Stomach (tissue), 19 donors: ENCODE measurements around the gene RAB17. TPM values are rescaled to one million over a fixed set of nuclear protein-coding genes. Genes with fewer than 3 reads are reported as not detected.

ENCODE experiments used
- DNase-seq, 2 donors: peaks; one replicate each; pipeline versions ENCODE4 v3.0.0 to v3.0.0-alpha.2; 2013 to 2019
- H3K27ac ChIP-seq, 5 donors: fragments of 200-600 bp in 4 of 5; sonication (generic) in 4 of 5; one replicate each; pipeline ENCODE4 v1.5.1; 2013 to 2019; ENCODE audit warnings: mild to moderate bottlenecking in 1 of 5, moderate library complexity in 1 of 5
- H3K27me3 ChIP-seq, 3 donors: fragments of 200-600 bp; sonication (generic); one replicate each; pipeline ENCODE4 v1.5.1; 2017 to 2019; ENCODE audit warnings: mixed run types in 1 of 3
- H3K36me3 ChIP-seq, 4 donors: fragments of 200-600 bp; sonication (generic); 1 replicate in 3 of 4; 2 replicates in 1 of 4; pipeline ENCODE4 v1.5.1; 2016 to 2019
- H3K4me1 ChIP-seq, 4 donors: fragments of 200-600 bp; sonication (generic); one replicate each; pipeline ENCODE4 v1.5.1; 2016 to 2019
- H3K4me3 ChIP-seq, 4 donors: fragments of 200-600 bp; sonication (generic) in 3 of 4; one replicate each; pipeline ENCODE4 v1.5.1; 2016 to 2019; ENCODE audit warnings: mild to moderate bottlenecking in 1 of 4
- H3K9me3 ChIP-seq, 4 donors: fragments of 200-600 bp; sonication (generic); one replicate each; pipeline ENCODE4 v1.5.1; 2016 to 2019
- EP300 ChIP-seq: sonication (generic); formaldehyde crosslinking; IDR thresholded peaks from one replicate; pipeline ENCODE4 v1.6.1; 2017; ENCODE audit warnings: antibody characterized with exemption
- POLR2A ChIP-seq, 4 donors: fragments of 450-650 bp; IDR thresholded peaks; one replicate each; pipeline ENCODE4 v1.6.1; 2016; ENCODE audit warnings: antibody characterized with exemption in 4 of 4, control low read depth in 2 of 4, mild to moderate bottlenecking in 1 of 4, moderate library complexity in 1 of 4
- POLR2AphosphoS5 ChIP-seq, 3 donors: sonication (generic); formaldehyde crosslinking; IDR thresholded peaks; one replicate each; pipeline ENCODE4 v1.6.1; 2016; ENCODE audit warnings: antibody characterized with exemption in 3 of 3
- WGBS, 5 donors: extraction: QIAGEN DNeasy Blood & Tissue Kit in 3 of 5; methylation state at CpG; one replicate each; pipeline versions ENCODE4 v1.1.5 to v1.1.7; 2013 to 2018; 5-methylcytosine and 5-hydroxymethylcytosine counted together
- intact Hi-C: fragments of 100-400 bp; cut with DNase I; formaldehyde crosslinking; loops from one replicate; pipeline ENCODE4 v1.15.1; 2023; ENCODE audit warnings: low total_unique reads
- long read RNA-seq, 10 donors: transcript quantifications; one replicate each; lab custom pipeline, GENCODE V29; 2026
- polyA plus RNA-seq, 3 donors: library from polyadenylated mRNA; stranded (reverse); fragments of 200-250 nt; gene quantifications; one replicate each; pipeline ENCODE4 v1.2.3, GENCODE V29; 2013
- total RNA-seq, 5 donors: library from RNA; depleted of rRNA; stranded (reverse); fragments of >200 nt; gene quantifications; one replicate each; pipeline versions ENCODE4 v1.1.0 to v1.2.3, GENCODE V29; 2014 to 2016
- TF ChIP-seq, protein P1 (sequence below), 7 experiments: fragments of 450-650 bp in 4 of 7; fragments of 200-600 bp in 3 of 7; sonication (generic) in 3 of 7; IDR thresholded peaks; one replicate each; pipeline ENCODE4 v1.5.1; 2016 to 2019; ENCODE audit warnings: antibody characterized with exemption in 7 of 7, control low read depth in 2 of 7, mild to moderate bottlenecking in 1 of 7
- donor health status: healthy with polysubstance abuse.
- donor health status: Bipolar disorder and iron deficiency.
- donor health status: healthy.

The RAB17 gene
- total RNA-seq = 100 to 1,000 TPM in 2 of 5 donors, 10 to 100 TPM in 2, 1 to 10 TPM in 1; 8.8 to 187 (median 25.6) TPM
- 10 to 100 TPM; 38.8 to 83.8 (median 62.9) TPM for polyA plus RNA-seq
- long read RNA-seq, donor 1, partial matches to known transcripts = 0 of 2 reads
- long read RNA-seq, donor 1, other reads (novel, unspliced or antisense) = 0 of 2 reads
- long read RNA-seq, donor 2, partial matches to known transcripts = 7 of 11 reads
- long read RNA-seq, donor 2, other reads (novel, unspliced or antisense) = 0 of 11 reads
- long read RNA-seq, donor 3, partial matches to known transcripts = 0 of 2 reads
- long read RNA-seq, donor 3, other reads (novel, unspliced or antisense) = 0 of 2 reads
- long read RNA-seq, donor 4, partial matches to known transcripts = 0 of 1 reads
- long read RNA-seq, donor 4, other reads (novel, unspliced or antisense) = 0 of 1 reads
- long read RNA-seq, donor 5, partial matches to known transcripts = 0 of 2 reads
- long read RNA-seq, donor 5, other reads (novel, unspliced or antisense) = 0 of 2 reads
- long read RNA-seq, donor 6 = 0 reads
- long read RNA-seq, donor 7, partial matches to known transcripts = 6 of 8 reads
- long read RNA-seq, donor 7, other reads (novel, unspliced or antisense) = 0 of 8 reads
- long read RNA-seq, donor 8, partial matches to known transcripts = 13 of 13 reads
- long read RNA-seq, donor 8, other reads (novel, unspliced or antisense) = 0 of 13 reads
- long read RNA-seq, donor 9, partial matches to known transcripts = 0 of 4 reads
- long read RNA-seq, donor 9, other reads (novel, unspliced or antisense) = 0 of 4 reads
- long read RNA-seq, donor 10, partial matches to known transcripts = 0 of 3 reads
- long read RNA-seq, donor 10, other reads (novel, unspliced or antisense) = 0 of 3 reads

- H3K27ac ChIP-seq = peak within 1 kb of the TSS; percentile 82 to 92 (median 86)
These were observed at the start of gene RAB17 for GRCh38 chr2:237590272-237591140. TSS of gene RAB17 (minus strand) at chr2:237590734. CDS start at chr2:237586154, 4,580 bp downstream.

GRCh38 chr2:237639836-237640220 lies 49.3 kb upstream of the RAB17 start:
- TF ChIP-seq POLR2A (IDR thresholded peaks at IDR 0.05) = no peak
- no peak for TF ChIP-seq POLR2AphosphoS5 (IDR thresholded peaks at IDR 0.05)
- no peak for TF ChIP-seq EP300
- TF ChIP-seq, protein P1, sequence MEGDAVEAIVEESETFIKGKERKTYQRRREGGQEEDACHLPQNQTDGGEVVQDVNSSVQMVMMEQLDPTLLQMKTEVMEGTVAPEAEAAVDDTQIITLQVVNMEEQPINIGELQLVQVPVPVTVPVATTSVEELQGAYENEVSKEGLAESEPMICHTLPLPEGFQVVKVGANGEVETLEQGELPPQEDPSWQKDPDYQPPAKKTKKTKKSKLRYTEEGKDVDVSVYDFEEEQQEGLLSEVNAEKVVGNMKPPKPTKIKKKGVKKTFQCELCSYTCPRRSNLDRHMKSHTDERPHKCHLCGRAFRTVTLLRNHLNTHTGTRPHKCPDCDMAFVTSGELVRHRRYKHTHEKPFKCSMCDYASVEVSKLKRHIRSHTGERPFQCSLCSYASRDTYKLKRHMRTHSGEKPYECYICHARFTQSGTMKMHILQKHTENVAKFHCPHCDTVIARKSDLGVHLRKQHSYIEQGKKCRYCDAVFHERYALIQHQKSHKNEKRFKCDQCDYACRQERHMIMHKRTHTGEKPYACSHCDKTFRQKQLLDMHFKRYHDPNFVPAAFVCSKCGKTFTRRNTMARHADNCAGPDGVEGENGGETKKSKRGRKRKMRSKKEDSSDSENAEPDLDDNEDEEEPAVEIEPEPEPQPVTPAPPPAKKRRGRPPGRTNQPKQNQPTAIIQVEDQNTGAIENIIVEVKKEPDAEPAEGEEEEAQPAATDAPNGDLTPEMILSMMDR (IDR thresholded peaks at IDR 0.05) = no peak
- no peak overlapping the region for H3K27ac ChIP-seq
- WGBS, 5 donors = 79 to 93% (median 86%) methylated on average over 6 of the region's 6 CpGs
- peaks cover 0 to 14% (median 0%) of the 10 kb centered on the region in 4 donors for H3K4me1 ChIP-seq
- intact Hi-C loops = no loop called here
- peaks cover 0 to 3% (median under 1%) of the 10 kb centered on the region in 4 donors for H3K36me3 ChIP-seq
- no peak for DNase-seq
- H3K4me3 ChIP-seq = no peak overlapping the region
- no peaks in the 10 kb centered on the region for H3K27me3 ChIP-seq
- peaks cover 0 to under 1% (median 0%) of the 10 kb centered on the region in 4 donors for H3K9me3 ChIP-seq

More at GRCh38 chr2:237590272-237591140, at the start of gene RAB17:
- peak; percentile 9 to 82 (median 57) for TF ChIP-seq POLR2AphosphoS5 (IDR thresholded peaks at IDR 0.05)
- TF ChIP-seq EP300 = no peak
- peak; percentile 90 to 91 for DNase-seq
- peaks cover 22 to 70% (median 50%) of the 10 kb centered on the region in 4 donors for H3K4me1 ChIP-seq
- no peaks in the 10 kb centered on the region for H3K9me3 ChIP-seq
- 30 to 47% (median 32%) methylated on average over 10 to 16 of the region's 16 CpGs for WGBS, 5 donors
- peak within 1 kb of the TSS; percentile 18 to 45 (median 36) for H3K4me3 ChIP-seq
- H3K36me3 ChIP-seq = peaks cover 0 to 5% (median 1%) of the 10 kb centered on the region in 4 donors
- intact Hi-C loops = no loop called here
- no peaks in the 10 kb centered on the region for H3K27me3 ChIP-seq

DNA sequence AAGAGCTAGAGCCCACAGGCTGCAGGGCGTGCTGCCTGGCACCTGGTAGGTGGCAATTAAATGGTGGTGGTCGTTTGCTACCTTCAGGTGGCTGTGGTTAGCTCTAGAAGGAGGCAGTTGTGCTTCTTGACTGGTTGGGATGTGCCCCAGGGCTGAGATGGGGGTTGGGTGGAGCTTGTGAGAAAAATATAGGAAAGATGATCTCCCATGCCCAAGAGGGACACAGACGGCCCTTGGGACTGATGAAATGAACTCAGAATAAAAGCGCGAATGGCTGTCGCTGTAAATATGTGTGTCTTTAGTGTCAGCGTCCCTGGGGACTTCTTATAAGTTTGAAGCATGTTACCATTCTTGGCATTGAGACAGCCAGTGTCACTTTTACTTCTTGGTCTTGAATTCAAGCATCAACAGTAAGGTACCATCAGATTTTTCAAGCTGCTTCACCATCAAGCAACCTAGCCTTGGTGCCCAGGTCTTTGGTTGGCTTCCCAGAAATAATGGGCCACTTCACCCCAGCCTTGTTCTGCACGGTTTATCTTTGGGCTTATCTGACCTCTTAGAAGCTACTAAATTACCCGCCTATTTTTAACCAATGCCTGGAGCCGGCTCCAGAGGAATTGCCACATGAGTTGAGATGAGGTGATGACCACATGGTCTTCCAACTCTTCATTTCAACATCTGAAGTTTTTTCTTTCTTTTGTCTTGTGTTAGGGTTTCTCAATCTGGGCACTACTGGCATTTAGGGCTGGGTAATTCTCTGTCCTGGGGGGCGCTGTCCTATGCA lies 48.7 kb upstream of the RAB17 start:
- 67 to 83% (median 70%) methylated on average over 11 of the region's 11 CpGs for WGBS, 5 donors
- intact Hi-C loops = no loop called here

More for the DNA sequence above, 48.7 kb upstream of the RAB17 start:
- Histone ChIP-seq H3K27me3 (no peaks in the 10 kb centered on the region), H3K4me3 (no peak overlapping the region), H3K9me3 (peaks cover 0 to 6% (median 0%) of the 10 kb centered on the region in 4 donors), H3K36me3 (no peaks in the 10 kb centered on the region), H3K27ac (no peak overlapping the region), H3K4me1 (peaks cover 0 to 14% (median 0%) of the 10 kb centered on the region in 4 donors)
- DNase-seq = no peak
- TF ChIP-seq, protein P1 (IDR thresholded peaks at IDR 0.05) = no peak
- TF ChIP-seq EP300 = no peak
- no peak for TF ChIP-seq POLR2AphosphoS5 (IDR thresholded peaks at IDR 0.05)
- no peak for TF ChIP-seq POLR2A (IDR thresholded peaks at IDR 0.05)
